ENCODE results near the gene PSMA8.

The PSMA8 gene

GRCh38 chr18:26133652-26134051 is at the start of gene PSMA8:
TSS of gene PSMA8 (plus strand) at chr18:26133869. CDS start at chr18:26133966, 97 bp downstream.
- in situ Hi-C loops (cut with HindIII; ENCODE audit: low pct_ligation_motif_present, low sequenced_read_pairs), result no loop called here
- peak within 1 kb of the TSS; percentile 4 for H3K4me3 ChIP-seq (ENCODE audit: low read depth, low read length)
- H3K27ac ChIP-seq, result no peak within 1 kb of the TSS
- DNase-seq, result no peak
- H3K27me3 ChIP-seq (replicated peaks), result no peaks in the 10 kb centered on the region
- no peak for TF ChIP-seq CTCF (IDR thresholded peaks at IDR 0.05; ENCODE audit: low read depth, low read length, missing control alignments)
- no peaks in the 10 kb centered on the region for H3K36me3 ChIP-seq (replicated peaks)

GRCh38 chr18:26085056-26085455 is 48.6 kb upstream of the PSMA8 start:
- in situ Hi-C loops (cut with HindIII; ENCODE audit: low pct_ligation_motif_present, low sequenced_read_pairs), result no loop called here
- H3K27me3 ChIP-seq (replicated peaks), result no peaks in the 10 kb centered on the region
- H3K4me3 ChIP-seq (ENCODE audit: low read depth, low read length), result no peak overlapping the region
- H3K36me3 ChIP-seq (replicated peaks), result peaks cover 28% of the 10 kb centered on the region
- TF ChIP-seq CTCF (IDR thresholded peaks at IDR 0.05; ENCODE audit: low read depth, low read length, missing control alignments), result no peak
- no peak for DNase-seq
- no peak overlapping the region for H3K27ac ChIP-seq

GRCh38 chr18:26086959-26087358 is 46.7 kb upstream of the PSMA8 start:
- in situ Hi-C loops (cut with HindIII; ENCODE audit: low pct_ligation_motif_present, low sequenced_read_pairs), result no loop called here
- no peak overlapping the region for H3K27ac ChIP-seq
- H3K27me3 ChIP-seq (replicated peaks), result no peaks in the 10 kb centered on the region
- TF ChIP-seq CTCF (IDR thresholded peaks at IDR 0.05; ENCODE audit: low read depth, low read length, missing control alignments), result no peak
- DNase-seq, result no peak
- H3K4me3 ChIP-seq (ENCODE audit: low read depth, low read length), result no peak overlapping the region
- H3K36me3 ChIP-seq (replicated peaks), result peaks cover 21% of the 10 kb centered on the region

- Histone ChIP-seq H3K27me3 (replicated peaks) (no peaks in the 10 kb centered on the region), H3K4me3 (ENCODE audit: low read depth, low read length) (peak overlapping the region; percentile 92), H3K27ac (no peak overlapping the region), H3K36me3 (replicated peaks) (peaks cover 13% of the 10 kb centered on the region)
- no peak for DNase-seq
- in situ Hi-C loops (cut with HindIII; ENCODE audit: low pct_ligation_motif_present, low sequenced_read_pairs), result no loop called here
- no peak for TF ChIP-seq CTCF (IDR thresholded peaks at IDR 0.05; ENCODE audit: low read depth, low read length, missing control alignments)
Observed at GRCh38 chr18:26088487-26088886, 45.2 kb upstream of the PSMA8 start.

- peaks cover 11% of the 10 kb centered on the region for H3K36me3 ChIP-seq (replicated peaks)
- H3K27ac ChIP-seq, result peak overlapping the region; percentile 98
- peak overlapping the region; percentile 92 for H3K4me3 ChIP-seq (ENCODE audit: low read depth, low read length)
- no peak for TF ChIP-seq CTCF (IDR thresholded peaks at IDR 0.05; ENCODE audit: low read depth, low read length, missing control alignments)
- peak; percentile 34 for DNase-seq
- in situ Hi-C loops (cut with HindIII; ENCODE audit: low pct_ligation_motif_present, low sequenced_read_pairs), result no loop called here
- no peaks in the 10 kb centered on the region for H3K27me3 ChIP-seq (replicated peaks)
Observed at GRCh38 chr18:26089293-26090129, 44.2 kb upstream of the PSMA8 start.

Measured in brain microvascular endothelial cell (primary cell).